SK-N-SH (cell line): Measurements from ENCODE around the gene ADAMTS13. TPM values are rescaled to one million over a fixed set of nuclear protein-coding genes. Genes with fewer than 3 reads are reported as not detected.

Experiments used
- CTCF ChIA-PET: fragments of 300-600, 350-600 bp; formaldehyde crosslinking; extraction: SDS; loops from one replicate; lab custom pipeline; 2021; lab: Yijun Ruan, JAX
- POLR2A ChIA-PET: fragments of 350-600 bp; sonication (Branson Sonifier 250); formaldehyde crosslinking; extraction: SDS; loops from one replicate; lab custom pipeline; 2020; ENCODE audit warnings: antibody characterized with exemption, inconsistent platforms; lab: Yijun Ruan, JAX
- DNase-seq: peaks from one replicate; pipeline ENCODE4 v3.0.0; 2012
- H2AFZ ChIP-seq: fragments of 200-600 bp; sonication (generic); 2 replicates; pipeline ENCODE4 v1.8.1; 2016; ENCODE audit warnings: antibody characterized with exemption, mild to moderate bottlenecking, low read depth
- H3F3A ChIP-seq: fragments of 200-600 bp; sonication (generic); replicated peaks from 2 replicates; pipeline ENCODE3; 2016; ENCODE audit warnings: antibody characterized with exemption, mild to moderate bottlenecking; ENCODE audit not compliant: insufficient read depth
- H3K27ac ChIP-seq, 2 experiments: fragments of 200-500 bp in 1 of 2; fragments of 200-600 bp in 1 of 2; sonication (Bioruptor generic) in 1 of 2; sonication (generic), shearing (Covaris generic) in 1 of 2; 2 replicates each; pipeline versions ENCODE4 v1.5.1 to v1.6.1; 2014 to 2016; ENCODE audit warnings: low read depth in 2 of 2, inconsistent platforms in 1 of 2, low read length in 1 of 2, mild to moderate bottlenecking in 1 of 2, mixed read lengths in 1 of 2
- H3K27me3 ChIP-seq: fragments of 200-600 bp; sonication (generic), shearing (Covaris generic); 2 replicates; pipeline ENCODE4 v1.6.1; 2016; ENCODE audit warnings: mixed run types; ENCODE audit not compliant: insufficient read depth
- H3K36me3 ChIP-seq, 2 experiments: fragments of 200-500 bp in 1 of 2; fragments of 200-600 bp in 1 of 2; sonication (Bioruptor generic) in 1 of 2; sonication (generic) in 1 of 2; replicated peaks in 1 of 2; 2 replicates each; pipeline versions ENCODE3 to v1.5.1; 2014 to 2016; ENCODE audit warnings: low read length in 1 of 2, mild to moderate bottlenecking in 1 of 2; ENCODE audit not compliant: insufficient read depth in 2 of 2, control insufficient read depth in 1 of 2
- H3K4me1 ChIP-seq, 2 experiments: fragments of 200-500 bp in 1 of 2; fragments of 200-600 bp in 1 of 2; sonication (Bioruptor generic) in 1 of 2; sonication (generic), shearing (Covaris generic) in 1 of 2; 2 replicates each; pipeline versions ENCODE4 v1.5.1 to v1.6.1; 2014 to 2016; ENCODE audit warnings: low read depth in 1 of 2, low read length in 1 of 2, mixed run types in 1 of 2; ENCODE audit not compliant: insufficient read depth in 2 of 2, control insufficient read depth in 1 of 2
- H3K4me2 ChIP-seq: fragments of 200-600 bp; sonication (generic), shearing (Covaris generic); 2 replicates; pipeline ENCODE4 v1.6.1; 2017; ENCODE audit warnings: mixed run types
- H3K4me3 ChIP-seq, 2 experiments: fragments of 200-500 bp in 1 of 2; fragments of 200-600 bp in 1 of 2; sonication (Bioruptor generic) in 1 of 2; sonication (generic), shearing (Covaris generic) in 1 of 2; 2 replicates each; pipeline versions ENCODE4 v1.5.1 to v1.8.1; 2014 to 2016; ENCODE audit warnings: low read depth in 2 of 2, inconsistent platforms in 1 of 2, low read length in 1 of 2, mild to moderate bottlenecking in 1 of 2, mixed read lengths in 1 of 2, moderate library complexity in 1 of 2
- H3K79me2 ChIP-seq: fragments of 200-600 bp; sonication (generic); 2 replicates; pipeline ENCODE4 v1.8.1; 2017; ENCODE audit warnings: mild to moderate bottlenecking; ENCODE audit not compliant: insufficient read depth
- H3K9ac ChIP-seq: fragments of 200-600 bp; sonication (generic); 2 replicates; pipeline ENCODE4 v1.6.1; 2017; ENCODE audit warnings: mixed run types
- H3K9me2 ChIP-seq: fragments of 200-600 bp; sonication (generic); 2 replicates; pipeline ENCODE4 v1.6.1; 2017; ENCODE audit warnings: mixed run types
- H3K9me3 ChIP-seq: fragments of 200-600 bp; sonication (generic); 2 replicates; pipeline ENCODE4 v1.6.1; 2017; ENCODE audit warnings: mixed run types, mild to moderate bottlenecking, moderate library complexity
- H4K20me1 ChIP-seq: fragments of 200-600 bp; sonication (generic); 2 replicates; pipeline ENCODE4 v1.6.1; 2017; ENCODE audit warnings: mild to moderate bottlenecking, mixed run types; ENCODE audit not compliant: insufficient read depth
- CHD2 ChIP-seq: fragments of 150-350 bp; IDR thresholded peaks from 2 replicates; pipeline ENCODE4 v1.6.1; 2018; ENCODE audit warnings: low read length; ENCODE audit not compliant: partially characterized antibody
- CTCF ChIP-seq: fragments of 200-600 bp; sonication (generic); IDR thresholded peaks from 2 replicates; pipeline ENCODE4 v1.6.1; 2017; ENCODE audit warnings: antibody characterized with exemption, mild to moderate bottlenecking, moderate library complexity
- EP300 ChIP-seq, 2 experiments: IDR thresholded peaks; 2 replicates each; pipeline versions ENCODE4 v1.4.0 to v1.6.1; 2012; ENCODE audit warnings: borderline replicate concordance in 1 of 2, low read depth in 1 of 2, low read length in 1 of 2
- EZH2phosphoT487 ChIP-seq: fragments of 200-600 bp; sonication (generic); IDR thresholded peaks from 2 replicates; pipeline ENCODE4 v1.6.1; 2017; ENCODE audit warnings: low read depth, mixed run types, mild to moderate bottlenecking, antibody characterized with exemption, moderate library complexity, borderline replicate concordance
- FOSL2 ChIP-seq: IDR thresholded peaks from 2 replicates; pipeline ENCODE4 v1.4.0; 2012; ENCODE audit warnings: low read depth, mild to moderate bottlenecking, moderate library complexity, borderline replicate concordance
- FOXJ3 ChIP-seq: sonication (generic); formaldehyde crosslinking; IDR thresholded peaks from 2 replicates; pipeline ENCODE4 v1.5.1; 2020; ENCODE audit warnings: mild to moderate bottlenecking, missing genetic modification reagents
- FOXM1 ChIP-seq: IDR thresholded peaks from 2 replicates; pipeline ENCODE4 v1.4.0; 2012; ENCODE audit warnings: low read depth, mild to moderate bottlenecking
- GABPA ChIP-seq: IDR thresholded peaks from 2 replicates; pipeline ENCODE4 v1.4.0; 2012; ENCODE audit warnings: low read depth, mild to moderate bottlenecking
- GATA2 ChIP-seq: sonication (generic); formaldehyde crosslinking; IDR thresholded peaks from 2 replicates; pipeline ENCODE4 v1.5.0; 2020; ENCODE audit warnings: mild to moderate bottlenecking, missing genetic modification reagents
- IRF3 ChIP-seq: fragments of 150-350 bp; IDR thresholded peaks from 2 replicates; pipeline ENCODE4 v1.6.1; 2016; ENCODE audit warnings: mild to moderate bottlenecking, low read depth, low read length
- MAX ChIP-seq: IDR thresholded peaks from 2 replicates; pipeline ENCODE4 v1.4.0; 2012; ENCODE audit warnings: low read depth
- MXI1 ChIP-seq: IDR thresholded peaks from 2 replicates; pipeline ENCODE4 v1.6.1; 2012; ENCODE audit warnings: mild to moderate bottlenecking, low read depth, low read length, improper control_type of control experiment
- NFIC ChIP-seq: IDR thresholded peaks from 2 replicates; pipeline ENCODE4 v1.4.0; 2012; ENCODE audit warnings: borderline replicate concordance
- NRF1 ChIP-seq: IDR thresholded peaks from 2 replicates; pipeline ENCODE4 v1.6.1; 2012; ENCODE audit warnings: low read depth, mild to moderate bottlenecking, low read length
- PBX3 ChIP-seq: IDR thresholded peaks from 2 replicates; pipeline ENCODE4; 2012
- POLR2AphosphoS5 ChIP-seq: IDR thresholded peaks from 2 replicates; pipeline ENCODE4 v1.6.1; 2012; ENCODE audit warnings: low read depth, low read length
- RFX5 ChIP-seq: IDR thresholded peaks from 2 replicates; pipeline ENCODE4 v1.6.1; 2012; ENCODE audit warnings: mild to moderate bottlenecking, improper control_type of control experiment, low read length
- TCF12 ChIP-seq: IDR thresholded peaks from 2 replicates; pipeline ENCODE4 v1.4.0; 2012
- WGBS: methylation state at CpG from one replicate; pipeline ENCODE4 v1.1.6; 2017; ENCODE audit warnings: low lambda C conversion rate; 5-methylcytosine and 5-hydroxymethylcytosine counted together
- polyA plus RNA-seq, 3 experiments: library from polyadenylated mRNA; depleted of rRNA; stranded (reverse); fragments of >200 nt; gene quantifications; 2 replicates each; pipeline ENCODE4 v1.2.3, GENCODE V29; 2012

The ADAMTS13 gene
- polyA plus RNA-seq, 1 of the 3 experiments (the other 2 are of a cell fraction): 10.6 TPM

- Histone ChIP-seq H3K4me1 (peaks cover 0 to 29% of the 10 kb centered on the region in 2 experiments; a peak in 1 of 4 replicates), H3K79me2 (peaks cover 12% of the 10 kb centered on the region; the same call in 1 of the 2 replicates), H2AFZ (no peak overlapping the region), H4K20me1 (no peaks in the 10 kb centered on the region), H3K9me2 (no peaks in the 10 kb centered on the region), H3K9me3 (no peaks in the 10 kb centered on the region), H3K27ac (no peak overlapping the region; a peak in 1 of 4 replicates), H3F3A (no peaks in the 10 kb centered on the region), H3K27me3 (no peaks in the 10 kb centered on the region), H3K36me3 (peaks cover 0 to 23% of the 10 kb centered on the region in 2 experiments), H3K4me2 (no peak overlapping the region), H3K4me3 (no peak overlapping the region), H3K9ac (no peak overlapping the region)
- 83% methylated on average over 8 of the region's 27 CpGs for WGBS
- POLR2A ChIA-PET: no interaction called here
- no peak for DNase-seq
- CTCF ChIA-PET: interaction anchor here (1.0 to 1.6 kb wide), 4 partner anchors 10 to 31 kb away, joined by 3 to 7 read pairs (median 4); no protein-coding TSS in a partner anchor
- TF ChIP-seq FOXM1: no peak
- no peak for TF ChIP-seq EZH2phosphoT487
- no peak for TF ChIP-seq NRF1
- no peak for TF ChIP-seq CTCF
- TF ChIP-seq CHD2: no peak
- no peak for TF ChIP-seq GATA2 (CRISPR knock-in tag)
- no peak for TF ChIP-seq MXI1
- no peak for TF ChIP-seq PBX3
- no peak for TF ChIP-seq MAX
Observed at GRCh38 chr9:133475292-133476012, 53.3 kb downstream of the ADAMTS13 start.

GRCh38 chr9:133476036-133476931 is 54.1 kb downstream of the ADAMTS13 start:
- Histone ChIP-seq H3K27ac (no peak overlapping the region; a peak in 1 of 4 replicates), H3K9me3 (no peaks in the 10 kb centered on the region), H2AFZ (no peak overlapping the region), H3K9me2 (no peaks in the 10 kb centered on the region), H4K20me1 (no peaks in the 10 kb centered on the region), H3K9ac (no peak overlapping the region), H3F3A (no peaks in the 10 kb centered on the region), H3K27me3 (no peaks in the 10 kb centered on the region), H3K4me1 (peaks cover 0 to 29% of the 10 kb centered on the region in 2 experiments; a peak in 1 of 4 replicates), H3K4me3 (no peak overlapping the region), H3K4me2 (no peak overlapping the region), H3K79me2 (peaks cover 12% of the 10 kb centered on the region; the same call in 1 of the 2 replicates), H3K36me3 (peaks cover 0 to 23% of the 10 kb centered on the region in 2 experiments)
- WGBS: 87% methylated on average over 23 of the region's 27 CpGs
- POLR2A ChIA-PET: no interaction called here
- DNase-seq: no peak
- CTCF ChIA-PET: interaction anchor here (1.6 kb wide), 2 partner anchors 9 to 10 kb away, joined by 5 to 7 read pairs; no protein-coding TSS in a partner anchor
- TF ChIP-seq IRF3 (no peak), EP300 (IDR thresholded peaks at IDR 0.05; ENCODE audit: borderline replicate concordance in 1 of 2, low read depth in 1 of 2, low read length in 1 of 2) (no peak), CHD2 (no peak), EZH2phosphoT487 (no peak), NFIC (no peak), PBX3 (no peak), POLR2AphosphoS5 (no peak), GABPA (no peak), FOXJ3 (no peak), TCF12 (no peak), RFX5 (no peak), FOSL2 (no peak)
